GM23338 (cell line): Measurements from ENCODE around the gene SRD5A3.
"Not testable (repeated sequence)": the region's sequence is repeated elsewhere in the genome, so short reads cannot be mapped to it uniquely, and the experiment has no call there.

Source experiments
- CREB1 ChIP-seq: fragments of 250-450 bp; sonication (Bioruptor Pico); IDR thresholded peaks from 2 replicates; pipeline ENCODE4 v1.5.0; 2020; ENCODE audit warnings: low read depth, mild to moderate bottlenecking, moderate library complexity
- EZH2 ChIP-seq: fragments of 200-600 bp; sonication (generic); IDR thresholded peaks from one replicate; pipeline ENCODE4 v1.8.0; 2017; ENCODE audit warnings: antibody characterized with exemption, mild to moderate bottlenecking, low read depth; ENCODE audit not compliant: unreplicated experiment
- EZH2phosphoT487 ChIP-seq: fragments of 200-600 bp; sonication (generic); IDR thresholded peaks from one replicate; pipeline ENCODE4 v1.8.1; 2018; ENCODE audit warnings: antibody characterized with exemption; ENCODE audit not compliant: unreplicated experiment
- JUNB ChIP-seq: IDR thresholded peaks from one replicate; pipeline ENCODE4 v1.6.1; 2016; ENCODE audit warnings: antibody characterized with exemption; ENCODE audit not compliant: unreplicated experiment
- NANOG ChIP-seq: IDR thresholded peaks from 2 replicates; pipeline ENCODE4 v1.6.1; 2016; ENCODE audit warnings: antibody characterized with exemption, borderline replicate concordance
- POLR2AphosphoS5 ChIP-seq: IDR thresholded peaks from 2 replicates; pipeline ENCODE4 v1.6.1; 2016; ENCODE audit warnings: antibody characterized with exemption, low read depth
- STAT1 ChIP-seq: IDR thresholded peaks from one replicate; pipeline ENCODE4 v1.6.1; 2016; ENCODE audit warnings: antibody characterized with exemption; ENCODE audit not compliant: unreplicated experiment
- ZNF114 ChIP-seq: fragments of 250-450 bp; sonication (Bioruptor Pico); IDR thresholded peaks from 2 replicates; pipeline ENCODE4 v1.5.0; 2020; ENCODE audit warnings: mild to moderate bottlenecking, moderate library complexity
- ZNF331 ChIP-seq: fragments of 250-450 bp; sonication (Bioruptor Pico); IDR thresholded peaks from 2 replicates; pipeline ENCODE4 v1.5.0; 2020; ENCODE audit warnings: low read depth, mild to moderate bottlenecking, moderate library complexity
- TF ChIP-seq, protein P1 (sequence below), 2 experiments: fragments of 200-600 bp in 1 of 2; sonication (generic) in 1 of 2; conservative IDR thresholded peaks; 2 replicates each; pipeline versions ENCODE4 v1.5.1 to v1.6.1; 2016 to 2017; ENCODE audit warnings: antibody characterized with exemption in 2 of 2, low read depth in 2 of 2, mild to moderate bottlenecking in 2 of 2, moderate library complexity in 1 of 2
- TF ChIP-seq, protein P2 (sequence below): IDR thresholded peaks from one replicate; pipeline ENCODE4 v1.6.1; 2018; ENCODE audit warnings: antibody characterized with exemption; ENCODE audit not compliant: unreplicated experiment
- TF ChIP-seq, protein P3 (sequence below): IDR thresholded peaks from 2 replicates; pipeline ENCODE4 v1.6.1; 2016; ENCODE audit warnings: antibody characterized with exemption

DNA sequence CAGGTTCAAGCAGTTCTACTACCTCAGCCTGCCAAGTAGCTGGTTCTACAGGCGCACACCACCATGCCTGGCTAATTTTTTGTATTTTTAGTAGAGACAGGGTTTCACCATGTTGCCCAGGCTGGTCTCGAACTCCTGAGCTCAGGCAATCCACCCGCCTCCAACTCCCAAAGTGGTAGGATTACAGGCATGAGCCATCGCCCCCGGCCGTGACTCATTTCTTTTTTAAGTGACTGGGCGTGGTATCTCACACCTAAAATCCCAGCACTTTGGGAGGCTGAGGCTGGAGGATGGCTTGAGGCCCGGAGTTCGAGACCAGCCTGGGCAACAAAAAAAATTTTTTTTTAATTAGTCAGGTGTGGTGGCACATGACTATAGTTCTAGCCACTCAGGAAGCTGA lies 16.9 kb downstream of the SRD5A3 start:
- TF ChIP-seq, protein P1, sequence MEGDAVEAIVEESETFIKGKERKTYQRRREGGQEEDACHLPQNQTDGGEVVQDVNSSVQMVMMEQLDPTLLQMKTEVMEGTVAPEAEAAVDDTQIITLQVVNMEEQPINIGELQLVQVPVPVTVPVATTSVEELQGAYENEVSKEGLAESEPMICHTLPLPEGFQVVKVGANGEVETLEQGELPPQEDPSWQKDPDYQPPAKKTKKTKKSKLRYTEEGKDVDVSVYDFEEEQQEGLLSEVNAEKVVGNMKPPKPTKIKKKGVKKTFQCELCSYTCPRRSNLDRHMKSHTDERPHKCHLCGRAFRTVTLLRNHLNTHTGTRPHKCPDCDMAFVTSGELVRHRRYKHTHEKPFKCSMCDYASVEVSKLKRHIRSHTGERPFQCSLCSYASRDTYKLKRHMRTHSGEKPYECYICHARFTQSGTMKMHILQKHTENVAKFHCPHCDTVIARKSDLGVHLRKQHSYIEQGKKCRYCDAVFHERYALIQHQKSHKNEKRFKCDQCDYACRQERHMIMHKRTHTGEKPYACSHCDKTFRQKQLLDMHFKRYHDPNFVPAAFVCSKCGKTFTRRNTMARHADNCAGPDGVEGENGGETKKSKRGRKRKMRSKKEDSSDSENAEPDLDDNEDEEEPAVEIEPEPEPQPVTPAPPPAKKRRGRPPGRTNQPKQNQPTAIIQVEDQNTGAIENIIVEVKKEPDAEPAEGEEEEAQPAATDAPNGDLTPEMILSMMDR (conservative IDR thresholded peaks at IDR 0.05; ENCODE audit: low read depth in 2 of 2), result not testable (repeated sequence)
- not testable (repeated sequence) for TF ChIP-seq POLR2AphosphoS5; EZH2; CREB1; EZH2phosphoT487; NANOG; ZNF114 (CRISPR knock-in tag); JUNB; ZNF331 (CRISPR knock-in tag); STAT1
- TF ChIP-seq, protein P2, sequence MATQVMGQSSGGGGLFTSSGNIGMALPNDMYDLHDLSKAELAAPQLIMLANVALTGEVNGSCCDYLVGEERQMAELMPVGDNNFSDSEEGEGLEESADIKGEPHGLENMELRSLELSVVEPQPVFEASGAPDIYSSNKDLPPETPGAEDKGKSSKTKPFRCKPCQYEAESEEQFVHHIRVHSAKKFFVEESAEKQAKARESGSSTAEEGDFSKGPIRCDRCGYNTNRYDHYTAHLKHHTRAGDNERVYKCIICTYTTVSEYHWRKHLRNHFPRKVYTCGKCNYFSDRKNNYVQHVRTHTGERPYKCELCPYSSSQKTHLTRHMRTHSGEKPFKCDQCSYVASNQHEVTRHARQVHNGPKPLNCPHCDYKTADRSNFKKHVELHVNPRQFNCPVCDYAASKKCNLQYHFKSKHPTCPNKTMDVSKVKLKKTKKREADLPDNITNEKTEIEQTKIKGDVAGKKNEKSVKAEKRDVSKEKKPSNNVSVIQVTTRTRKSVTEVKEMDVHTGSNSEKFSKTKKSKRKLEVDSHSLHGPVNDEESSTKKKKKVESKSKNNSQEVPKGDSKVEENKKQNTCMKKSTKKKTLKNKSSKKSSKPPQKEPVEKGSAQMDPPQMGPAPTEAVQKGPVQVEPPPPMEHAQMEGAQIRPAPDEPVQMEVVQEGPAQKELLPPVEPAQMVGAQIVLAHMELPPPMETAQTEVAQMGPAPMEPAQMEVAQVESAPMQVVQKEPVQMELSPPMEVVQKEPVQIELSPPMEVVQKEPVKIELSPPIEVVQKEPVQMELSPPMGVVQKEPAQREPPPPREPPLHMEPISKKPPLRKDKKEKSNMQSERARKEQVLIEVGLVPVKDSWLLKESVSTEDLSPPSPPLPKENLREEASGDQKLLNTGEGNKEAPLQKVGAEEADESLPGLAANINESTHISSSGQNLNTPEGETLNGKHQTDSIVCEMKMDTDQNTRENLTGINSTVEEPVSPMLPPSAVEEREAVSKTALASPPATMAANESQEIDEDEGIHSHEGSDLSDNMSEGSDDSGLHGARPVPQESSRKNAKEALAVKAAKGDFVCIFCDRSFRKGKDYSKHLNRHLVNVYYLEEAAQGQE, result not testable (repeated sequence)
- TF ChIP-seq, protein P3, sequence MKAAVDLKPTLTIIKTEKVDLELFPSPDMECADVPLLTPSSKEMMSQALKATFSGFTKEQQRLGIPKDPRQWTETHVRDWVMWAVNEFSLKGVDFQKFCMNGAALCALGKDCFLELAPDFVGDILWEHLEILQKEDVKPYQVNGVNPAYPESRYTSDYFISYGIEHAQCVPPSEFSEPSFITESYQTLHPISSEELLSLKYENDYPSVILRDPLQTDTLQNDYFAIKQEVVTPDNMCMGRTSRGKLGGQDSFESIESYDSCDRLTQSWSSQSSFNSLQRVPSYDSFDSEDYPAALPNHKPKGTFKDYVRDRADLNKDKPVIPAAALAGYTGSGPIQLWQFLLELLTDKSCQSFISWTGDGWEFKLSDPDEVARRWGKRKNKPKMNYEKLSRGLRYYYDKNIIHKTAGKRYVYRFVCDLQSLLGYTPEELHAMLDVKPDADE, result not testable (repeated sequence)
